CMK (cell line): ENCODE measurements around the gene ZC3H8.
"Not testable (repeated sequence)": the region's sequence is repeated elsewhere in the genome, so short reads cannot be mapped to it uniquely, and the experiment has no call there.

Experiments
- DNase-seq: peaks from one replicate; pipeline ENCODE4 v3.0.0-alpha.2; 2010; ENCODE audit warnings: low read depth

ZC3H8 gene

DNA sequence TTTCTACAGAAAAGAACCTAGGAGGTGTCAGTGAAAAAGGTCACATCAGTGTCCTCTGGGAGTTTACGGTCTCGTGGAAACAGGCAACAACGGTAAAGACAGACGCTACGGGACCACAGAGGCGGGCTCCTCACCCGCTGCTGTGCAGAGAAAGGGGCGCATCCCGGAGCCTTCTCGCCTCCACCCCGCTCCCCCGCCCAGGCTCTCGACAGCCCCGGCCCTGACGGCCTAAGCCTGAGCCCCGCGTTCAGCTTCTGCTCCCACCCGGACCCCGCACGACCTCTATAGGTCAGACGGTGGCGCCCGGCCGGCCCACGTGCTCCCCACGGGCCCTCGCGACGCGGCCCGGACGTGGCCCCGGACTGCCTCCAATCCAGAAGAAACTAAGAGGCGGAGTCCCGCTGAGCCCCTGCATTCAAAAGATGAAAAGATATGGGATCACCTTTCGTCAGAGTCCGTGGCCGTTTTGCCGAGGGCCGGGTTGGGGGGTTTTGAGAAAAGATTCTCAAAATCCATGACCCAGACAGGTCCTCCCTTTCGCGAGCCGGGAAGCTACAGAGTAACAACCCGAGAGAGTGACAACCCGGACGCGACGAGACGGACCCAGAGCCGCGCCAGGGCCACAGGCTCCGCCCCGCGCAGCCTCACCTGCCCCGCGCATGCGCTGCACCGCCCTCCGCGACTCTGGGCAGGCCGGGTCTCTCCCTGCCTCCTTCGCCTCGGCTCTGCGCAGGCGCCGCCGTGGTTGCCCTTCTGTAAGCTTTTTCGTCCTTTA, at the start of gene ZC3H8:
Gene ZC3H8 (minus strand): TSS at position 577 of the 775 bp plus-strand sequence. CDS start 61 bp downstream, at position 516.
- peak; percentile 79 for DNase-seq

DNA sequence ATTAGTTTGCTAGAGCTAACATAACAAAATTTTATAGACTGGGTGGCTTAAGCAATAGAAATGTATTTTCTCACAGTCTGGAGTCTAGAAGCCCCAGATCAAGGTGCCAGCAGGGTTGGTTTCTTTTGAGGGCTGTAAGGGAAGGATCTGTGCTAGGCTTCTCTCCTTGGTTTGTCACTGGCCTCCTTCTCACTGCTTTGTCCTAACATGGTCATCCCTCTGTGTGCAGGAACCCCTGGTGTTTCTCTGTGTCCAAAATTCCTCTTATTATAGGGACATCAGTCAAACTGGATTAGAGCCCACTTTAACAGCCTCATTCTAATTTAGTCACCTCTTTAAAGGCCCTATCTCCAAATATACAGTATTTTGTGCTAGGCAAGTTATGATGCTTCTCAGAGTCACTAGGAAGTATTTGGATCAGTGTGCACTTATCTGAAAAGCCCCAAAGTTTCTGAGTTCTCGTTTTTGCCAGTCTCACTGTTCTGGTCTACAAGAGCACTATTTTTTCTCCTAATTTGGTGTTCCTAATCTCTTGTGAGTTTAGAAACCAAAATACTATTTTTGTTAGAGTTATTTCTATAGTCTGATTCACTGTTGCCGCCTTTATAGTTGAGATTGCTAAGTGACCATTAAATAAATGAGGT, 49.6 kb upstream of the ZC3H8 start:
- no peak for DNase-seq

GRCh38 chr2:112301973-112302372, 47.1 kb upstream of the ZC3H8 start:
- DNase-seq: no peak

DNA sequence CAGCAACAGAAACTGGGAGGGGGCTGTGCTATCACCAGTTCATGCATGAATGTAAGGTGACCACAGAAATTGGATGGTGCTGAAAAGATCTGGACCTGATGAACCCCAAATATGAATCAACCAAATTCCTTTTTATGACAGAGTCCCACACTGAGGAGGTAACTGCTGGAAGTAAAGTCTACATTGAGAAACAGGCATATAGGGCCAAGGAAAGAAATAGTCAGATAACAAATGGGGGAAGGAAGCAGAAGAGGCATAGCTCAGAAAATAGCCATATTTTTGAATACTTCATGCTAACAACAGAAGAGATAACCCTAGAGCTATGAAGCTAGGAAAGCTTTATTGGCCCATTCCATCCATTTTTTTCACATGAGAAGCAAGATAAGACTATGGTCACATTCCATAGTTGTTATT, 46.3 kb upstream of the ZC3H8 start:
- no peak for DNase-seq

- no peak for DNase-seq
These were observed 41.6 kb upstream of the ZC3H8 start for GRCh38 chr2:112296407-112296806.

- DNase-seq: no peak
These were observed 40.7 kb upstream of the ZC3H8 start for GRCh38 chr2:112295407-112296078.

- DNase-seq: no peak
These were observed 39.0 kb upstream of the ZC3H8 start for GRCh38 chr2:112293636-112294401.

- no peak for DNase-seq
These were observed 35.8 kb upstream of the ZC3H8 start for GRCh38 chr2:112290648-112291047.

GRCh38 chr2:112290088-112290487, 35.2 kb upstream of the ZC3H8 start:
- DNase-seq: no peak

- not testable (repeated sequence) for DNase-seq
These were observed 28.7 kb upstream of the ZC3H8 start for GRCh38 chr2:112283535-112283934.

DNA sequence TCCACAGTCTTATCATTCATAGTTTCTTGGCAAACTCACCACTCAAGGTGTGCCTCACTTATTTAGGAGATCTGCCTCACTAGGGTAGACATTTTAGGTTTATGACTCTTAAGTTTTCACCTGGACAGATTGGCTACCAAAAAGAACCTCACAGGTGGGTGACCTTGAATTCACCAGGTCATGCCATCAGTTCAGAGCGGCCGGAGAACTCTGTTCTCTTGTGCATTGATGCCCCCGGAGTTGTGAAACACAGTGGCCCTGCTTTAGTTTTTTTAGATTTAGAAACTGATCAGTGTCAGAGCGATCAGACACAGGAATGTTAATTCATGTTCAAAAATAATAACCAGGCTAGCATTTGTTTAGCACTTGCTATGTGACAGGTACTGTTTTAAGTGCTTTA, 27.2 kb upstream of the ZC3H8 start:
- not testable (repeated sequence) for DNase-seq

GRCh38 chr2:112277596-112278220, 22.9 kb upstream of the ZC3H8 start:
- DNase-seq: no peak

GRCh38 chr2:112276954-112277353, 22.1 kb upstream of the ZC3H8 start:
- DNase-seq: no peak

DNA sequence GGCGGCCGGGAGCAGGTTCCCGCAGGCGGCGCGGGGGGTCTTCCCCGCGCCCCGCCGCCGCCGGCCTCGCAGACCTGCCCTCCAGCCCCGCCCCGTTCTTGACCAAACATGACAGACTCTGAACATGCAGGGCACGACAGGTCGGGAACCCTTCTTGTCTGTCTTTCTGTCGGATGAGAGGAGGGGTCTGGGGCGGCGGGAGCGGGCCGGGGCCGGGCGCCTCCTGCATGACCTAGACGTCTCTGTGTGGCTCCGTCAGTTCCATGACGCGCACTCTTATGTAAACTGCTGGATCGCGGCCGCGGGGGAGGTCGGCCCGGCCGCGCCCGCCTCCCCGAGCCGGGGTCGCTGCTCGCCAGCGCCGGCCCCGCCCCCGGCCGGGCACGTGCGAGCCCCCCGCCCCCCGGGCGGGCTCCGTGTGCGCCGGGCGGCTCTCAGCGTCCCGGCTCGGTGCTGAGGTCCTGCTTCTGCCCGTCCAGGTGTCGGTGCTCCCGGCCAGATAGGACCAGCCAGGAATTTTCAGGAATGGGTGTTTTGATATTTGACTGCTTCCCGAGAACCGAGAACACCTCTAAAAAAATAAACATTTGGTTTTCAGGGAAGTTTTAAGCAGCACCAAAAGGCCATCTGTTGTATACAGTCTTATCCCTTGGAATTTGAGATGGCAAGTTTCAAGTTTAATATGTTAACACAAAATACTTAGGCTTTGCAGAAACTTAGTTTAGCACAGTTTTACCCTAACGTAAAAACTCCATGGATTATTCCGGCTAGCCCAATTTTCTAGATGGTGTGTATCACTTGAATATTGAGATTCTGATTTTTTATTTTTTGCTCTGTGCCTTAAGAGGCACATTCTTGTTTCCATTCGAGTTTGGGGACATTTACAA, 21.3 kb upstream of the ZC3H8 start:
- peak; percentile 73 for DNase-seq

- DNase-seq: peak; percentile 93
These were observed 20.6 kb upstream of the ZC3H8 start, which contains the start of gene ZC3H6 for GRCh38 chr2:112275311-112275886. Gene ZC3H6 (plus strand): TSS chr2:112275597. CDS start chr2:112275995, 398 bp downstream.

DNA sequence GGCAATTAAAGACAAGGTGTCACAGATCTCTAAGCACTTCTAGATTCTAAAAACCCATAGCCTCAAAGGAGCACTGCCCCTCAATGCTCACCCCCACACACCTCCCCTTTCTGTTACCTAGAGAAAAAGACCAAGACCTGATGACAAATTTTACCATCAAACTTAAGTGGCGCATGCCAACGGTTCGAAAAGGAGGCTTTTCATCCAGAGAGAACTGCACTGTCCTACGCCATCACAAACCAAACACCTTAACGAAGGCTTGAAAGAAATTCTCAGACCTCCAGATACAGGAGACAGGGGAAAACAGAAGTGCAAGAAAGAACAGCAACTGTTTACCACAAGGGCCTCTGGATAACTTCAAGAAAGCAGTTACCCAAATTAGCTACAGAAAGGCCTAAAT, 18.5 kb upstream of the ZC3H8 start:
- no peak for DNase-seq

GRCh38 chr2:112272669-112273068, 17.8 kb upstream of the ZC3H8 start:
- no peak for DNase-seq

- DNase-seq: no peak
These were observed 13.7 kb upstream of the ZC3H8 start for GRCh38 chr2:112268547-112268946.

DNA sequence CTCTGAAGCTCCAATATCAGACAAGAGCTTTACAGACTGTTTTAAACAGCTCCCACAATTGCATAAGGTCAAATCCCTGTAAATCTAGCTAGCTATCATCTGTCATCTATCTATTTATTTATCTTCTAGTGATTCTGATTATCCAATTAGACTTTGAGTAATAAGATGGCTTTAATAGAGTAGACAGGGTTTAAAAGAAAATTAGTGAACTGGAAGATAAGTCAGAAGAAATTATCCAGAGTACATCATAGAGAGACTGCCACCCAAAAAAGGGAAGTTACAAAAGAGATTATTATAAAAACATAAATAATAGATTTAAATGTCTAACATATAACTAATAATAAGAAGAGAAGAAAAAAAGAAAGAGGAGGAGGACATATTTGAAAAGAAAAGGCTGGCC, 8.0 kb upstream of the ZC3H8 start:
- DNase-seq: no peak

GRCh38 chr2:112260295-112260625, 5.4 kb upstream of the ZC3H8 start:
- no peak for DNase-seq
